GM18867 (cell line): ENCODE results near the gene MDM1.

ENCODE experiments used
- ATAC-seq: cut with Tn5 transposase; IDR thresholded peaks from one replicate; pipeline ENCODE4 v1.9.1; 2021; ENCODE audit warnings: mild to moderate bottlenecking, moderate library complexity; ENCODE audit not compliant: unreplicated experiment

MDM1 gene

GRCh38 chr12:68279227-68280054 is 52.7 kb downstream of the MDM1 start:
- ATAC-seq: no peak

GRCh38 chr12:68276402-68276930 is 55.7 kb downstream of the MDM1 start:
- ATAC-seq: no peak

- ATAC-seq: no peak
Measured at GRCh38 chr12:68272732-68273131, 59.4 kb downstream of the MDM1 start.

DNA sequence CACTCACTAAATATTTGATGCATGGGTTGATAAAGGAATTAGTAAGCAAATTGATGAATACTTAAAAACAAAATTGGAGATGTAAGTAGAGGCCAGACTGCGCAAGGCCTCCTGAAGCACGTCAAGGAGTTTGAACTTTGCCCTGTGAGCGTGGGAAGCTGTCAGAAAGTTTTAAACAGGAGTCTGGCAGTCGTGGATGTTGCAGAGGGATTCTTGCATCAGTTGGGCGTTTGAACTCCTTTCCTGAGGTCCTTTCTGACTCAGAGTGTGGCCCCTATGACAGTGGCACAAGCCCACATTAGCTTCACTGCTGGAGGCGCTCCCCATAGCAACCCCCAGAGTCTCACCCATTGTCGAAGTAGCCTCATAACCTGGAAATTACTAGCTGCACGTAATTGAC is 60.8 kb downstream of the MDM1 start:
- ATAC-seq: no peak

- no peak for ATAC-seq
Measured at GRCh38 chr12:68270358-68270757, 61.8 kb downstream of the MDM1 start.

DNA sequence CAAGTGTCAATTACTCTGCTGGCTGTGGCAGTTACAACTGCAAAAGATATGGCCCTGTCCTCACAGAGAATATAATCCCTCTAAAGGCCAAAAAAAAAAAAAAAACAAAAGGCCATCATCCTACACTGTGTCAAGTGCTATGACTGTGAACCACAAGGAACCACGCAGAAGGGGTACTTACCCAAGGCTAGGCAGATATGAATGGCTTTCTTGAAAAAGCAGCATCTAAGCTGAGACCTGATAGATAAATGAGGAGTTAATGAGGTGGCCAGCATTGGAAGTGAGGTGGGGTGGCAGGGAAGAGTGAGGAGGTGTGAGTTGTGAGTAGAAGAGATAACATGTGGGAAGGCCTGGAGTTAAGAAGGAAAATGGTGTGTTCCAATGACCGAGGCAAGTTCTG is 62.4 kb downstream of the MDM1 start:
- no peak for ATAC-seq

DNA sequence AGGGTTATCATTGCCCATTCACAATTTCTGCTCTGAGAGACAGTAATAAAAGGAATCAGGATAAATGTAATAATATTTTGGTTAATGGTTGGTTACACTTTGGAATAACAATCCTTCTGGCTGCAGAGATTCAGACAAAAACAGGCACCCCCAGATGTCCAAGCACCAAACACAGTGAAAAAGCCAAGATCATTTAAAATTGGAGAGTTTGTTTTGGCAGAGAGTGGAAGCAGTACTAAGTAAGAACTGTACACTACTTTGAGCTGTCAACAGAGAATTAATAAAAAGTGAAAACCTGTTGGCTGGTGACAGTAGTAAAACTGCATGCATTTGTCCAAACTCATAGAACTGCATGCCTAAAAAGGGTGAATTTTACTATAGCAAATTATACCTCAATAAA is 63.2 kb downstream of the MDM1 start:
- no peak for ATAC-seq

DNA sequence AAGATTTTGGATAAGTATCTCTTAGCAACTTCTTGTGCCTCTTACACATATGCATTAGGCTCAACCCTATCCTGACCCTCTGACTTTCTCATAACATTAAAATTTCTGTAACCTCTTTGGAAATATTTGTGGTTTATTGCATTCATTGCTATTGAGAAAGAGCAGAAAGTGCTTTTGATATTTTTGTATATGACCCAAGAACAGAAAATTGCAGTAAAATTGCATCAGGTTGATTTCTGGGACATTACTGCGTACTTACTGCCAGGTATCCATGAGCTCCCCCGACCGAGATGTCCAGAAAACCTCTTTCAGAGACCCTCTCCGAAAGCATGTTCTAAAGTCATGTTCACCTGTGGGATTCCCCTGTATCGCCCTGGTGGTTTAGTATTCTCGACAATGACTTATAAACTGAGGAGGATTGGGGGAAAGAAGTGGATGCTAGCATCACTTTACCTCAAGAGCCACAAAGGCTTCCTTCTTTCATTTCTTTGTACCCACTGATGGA is 64.2 kb downstream of the MDM1 start:
- no peak for ATAC-seq

DNA sequence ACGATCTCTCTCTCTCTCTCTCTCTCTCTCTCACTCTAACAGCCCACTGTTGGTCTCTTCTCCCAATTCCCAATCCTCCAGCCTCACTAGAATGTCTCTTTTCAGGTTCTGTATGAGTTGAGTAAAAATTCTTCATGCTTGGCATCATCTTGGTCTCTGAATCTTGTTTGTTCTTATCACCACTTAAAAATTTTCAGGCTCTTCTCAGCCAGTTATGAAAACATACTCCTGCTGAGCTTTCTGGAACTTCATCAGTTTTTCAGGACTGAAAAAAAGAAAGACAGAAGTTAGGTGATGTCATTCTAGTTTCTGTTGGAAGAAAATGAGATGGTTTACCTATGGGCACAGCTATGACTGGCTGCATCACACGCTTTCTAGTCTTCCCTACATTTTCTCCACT is 67.3 kb downstream of the MDM1 start:
- ATAC-seq: no peak

DNA sequence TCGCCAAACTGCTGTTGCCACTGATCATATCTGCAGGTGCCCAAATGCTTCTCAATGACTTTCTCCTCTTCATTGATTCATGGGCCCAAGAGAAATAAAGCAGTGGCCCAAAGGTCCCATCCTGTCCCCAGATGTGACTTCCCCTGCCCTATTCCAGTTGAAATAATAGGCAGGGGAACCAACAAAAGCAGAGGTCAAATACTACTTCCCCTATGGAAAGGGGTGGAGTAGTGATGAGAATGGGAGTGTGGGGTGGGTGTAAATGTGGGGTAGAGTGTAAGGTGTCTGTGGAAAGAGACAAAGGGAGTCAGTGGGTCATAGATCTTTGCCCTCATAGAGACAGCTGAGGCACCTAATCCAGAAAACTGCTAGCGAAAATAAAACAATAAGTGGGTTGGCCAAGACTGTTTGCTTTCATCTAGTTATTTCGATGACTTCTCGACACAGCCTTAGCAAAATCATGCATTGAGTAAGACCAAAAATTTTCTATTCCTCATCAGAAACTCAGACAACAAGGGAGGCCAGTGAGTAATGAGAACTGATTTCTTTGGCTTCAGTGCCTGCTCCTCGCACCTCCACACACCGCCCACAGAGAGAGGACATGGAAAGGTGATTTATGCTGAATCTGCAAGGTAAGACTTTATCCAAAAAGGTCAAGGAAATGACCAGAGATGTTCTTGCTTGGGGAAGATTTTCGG is 67.9 kb downstream of the MDM1 start:
- no peak for ATAC-seq

DNA sequence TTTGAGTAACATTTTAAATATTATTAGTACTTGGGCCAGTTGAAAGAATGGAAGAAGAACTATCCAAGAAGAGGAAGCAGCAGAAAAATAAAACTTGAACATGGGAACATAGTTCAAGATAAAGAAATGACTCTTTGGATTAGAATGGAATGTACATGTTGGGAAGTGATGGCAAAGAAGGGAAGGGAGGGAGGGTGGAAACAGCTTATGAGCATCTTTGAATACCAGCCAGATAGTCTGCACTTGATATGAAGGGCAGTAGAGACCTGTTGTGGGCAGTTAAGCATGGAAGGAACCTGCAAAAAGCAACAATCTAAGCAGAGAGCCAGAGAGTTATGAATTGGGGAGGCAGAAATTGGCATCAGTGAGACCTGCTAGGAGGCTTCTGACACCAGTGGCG is 68.8 kb downstream of the MDM1 start:
- no peak for ATAC-seq

- no peak for ATAC-seq
Measured at GRCh38 chr12:68261896-68262295, 70.3 kb downstream of the MDM1 start.

GRCh38 chr12:68260153-68260552 is 72.0 kb downstream of the MDM1 start:
- no peak for ATAC-seq

GRCh38 chr12:68259318-68259940 is 72.7 kb downstream of the MDM1 start:
- ATAC-seq: peak; percentile 58

- ATAC-seq: no peak
Measured at GRCh38 chr12:68253504-68253903, 78.7 kb downstream of the MDM1 start, which contains the start of gene IL22. Gene IL22 (minus strand): TSS chr12:68253604. CDS start chr12:68253448, 156 bp downstream.

DNA sequence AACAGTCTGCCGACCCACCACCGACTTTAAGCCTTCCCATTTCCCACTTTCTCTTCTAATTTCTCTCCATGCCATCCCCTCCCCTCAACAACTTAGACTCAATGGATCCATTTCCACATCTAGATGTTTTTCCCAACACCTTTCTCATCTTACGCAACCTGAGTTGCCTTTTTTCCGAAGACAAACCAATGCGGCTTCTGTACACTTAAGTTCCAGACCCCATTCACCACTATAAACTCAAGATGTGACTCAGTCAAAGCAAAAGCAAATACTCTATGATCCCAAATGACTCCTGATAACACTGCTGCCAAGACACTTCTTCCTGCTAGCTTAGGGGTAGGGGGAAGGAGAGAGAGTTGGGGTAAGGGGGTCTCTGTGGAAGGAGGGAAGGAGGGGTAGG is 80.1 kb downstream of the MDM1 start:
- ATAC-seq: no peak

DNA sequence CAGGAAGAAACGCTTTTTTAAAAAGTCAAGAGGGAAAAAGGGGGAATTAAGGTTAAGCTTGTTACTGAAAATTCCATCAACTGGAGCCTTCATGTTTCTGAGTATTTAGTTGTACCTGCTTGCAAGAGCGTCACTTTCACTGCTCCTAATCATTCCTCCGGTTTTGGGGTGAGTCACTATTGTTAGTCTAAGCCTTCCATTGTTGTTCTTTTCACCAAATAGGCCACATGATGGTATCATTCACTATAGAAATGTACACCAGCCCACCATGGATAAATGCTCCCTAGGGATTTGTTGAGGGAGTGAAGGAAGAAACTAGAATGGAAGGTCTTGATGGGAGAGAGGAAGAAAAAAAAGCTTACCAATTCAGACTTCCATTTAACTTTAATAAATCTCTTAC is 81.7 kb downstream of the MDM1 start:
- no peak for ATAC-seq

GRCh38 chr12:68247785-68248184 is 84.4 kb downstream of the MDM1 start:
- ATAC-seq: no peak

DNA sequence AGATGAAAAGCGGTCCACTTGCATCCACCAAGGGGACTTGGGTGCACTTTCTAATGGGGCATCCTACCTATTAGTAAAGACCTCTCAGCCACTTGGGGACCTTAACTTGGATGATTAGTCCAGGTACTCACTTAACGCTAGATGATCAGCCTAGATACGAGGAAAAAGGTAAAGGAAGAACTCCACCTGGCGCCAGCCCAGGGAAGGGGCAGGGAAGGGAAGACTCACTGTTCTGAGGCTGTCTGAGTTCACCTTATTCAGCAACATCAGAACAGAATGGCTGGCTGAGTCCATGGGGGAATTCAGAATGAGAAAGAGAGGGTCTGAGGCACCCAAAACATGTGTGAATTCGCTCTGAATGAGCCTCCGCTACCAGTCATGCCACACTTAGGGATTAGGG is 85.8 kb downstream of the MDM1 start:
- ATAC-seq: no peak

GRCh38 chr12:68245180-68246021 is 86.8 kb downstream of the MDM1 start:
- no peak for ATAC-seq
